SU-DHL-6 (cell line): ENCODE measurements around the gene CREG1.

Experiments used
- CTCF ChIP-seq: fragments of 200-600 bp; sonication (generic); IDR thresholded peaks from one replicate; pipeline ENCODE4 v1.5.1; 2017; ENCODE audit warnings: antibody characterized with exemption, mild to moderate bottlenecking, low read length, moderate library complexity; ENCODE audit not compliant: insufficient read depth, poor library complexity, severe bottlenecking
- EZH2phosphoT487 ChIP-seq: fragments of 200-600 bp; sonication (generic), shearing (Covaris generic); conservative IDR thresholded peaks from 2 replicates; pipeline ENCODE4 v1.6.1; 2018; ENCODE audit warnings: mild to moderate bottlenecking, antibody characterized with exemption, low read length, moderate library complexity, mixed read lengths

DNA sequence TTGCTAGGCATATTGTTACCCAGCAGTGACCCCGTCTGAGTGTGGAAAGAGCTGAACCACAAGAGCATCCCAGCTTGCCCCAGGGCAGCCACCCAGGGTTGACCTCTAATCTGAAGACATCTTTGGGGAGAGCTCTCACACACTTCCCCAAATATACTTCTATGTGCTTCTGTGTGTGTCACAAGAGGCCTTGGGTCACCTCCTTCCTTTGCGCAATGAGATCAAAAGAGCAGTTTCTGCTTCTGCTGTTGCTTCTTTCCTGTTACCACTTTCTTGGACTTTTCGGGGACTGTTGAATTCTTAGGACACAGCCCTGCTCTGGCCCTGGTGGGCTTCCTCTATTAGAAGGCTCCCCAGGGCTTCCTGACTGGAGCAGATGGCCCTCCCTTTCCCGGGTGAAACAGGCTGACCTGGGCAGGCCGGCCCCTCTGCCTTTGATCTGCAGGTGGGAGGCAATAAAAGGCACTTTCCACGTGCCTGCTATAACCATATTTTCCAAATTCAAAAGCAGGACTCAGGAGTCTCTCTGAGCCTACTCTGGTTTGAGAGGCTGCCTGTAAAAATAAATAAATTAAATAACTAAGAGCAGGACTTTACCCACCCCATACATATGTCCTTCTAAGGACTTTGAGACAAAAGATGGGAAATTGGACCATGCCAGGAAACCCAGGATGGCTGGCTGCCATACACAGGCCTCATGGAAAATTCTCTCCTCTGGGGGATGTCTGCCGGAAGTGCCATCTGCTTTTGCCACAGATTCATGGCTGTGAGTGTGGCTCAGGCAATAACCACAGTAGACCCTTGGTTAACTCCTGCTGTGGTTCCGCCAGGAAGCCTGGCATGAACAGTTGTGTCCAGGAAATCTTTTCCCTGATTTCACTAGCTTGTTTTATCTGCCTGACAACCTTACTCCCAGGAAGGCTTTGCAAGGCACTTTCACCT is 48.2 kb upstream of the CREG1 start:
- TF ChIP-seq EZH2phosphoT487: no peak
- TF ChIP-seq CTCF: no peak
